Kasumi-1 (cell line): ENCODE data around the gene DNPEP.
"Not testable (repeated sequence)": the region's sequence is repeated elsewhere in the genome, so short reads cannot be mapped to it uniquely, and the experiment has no call there.

ENCODE experiments used
- DNase-seq, 2 experiments: peaks; one replicate each; lab custom pipeline; 2025; lab: John Stamatoyannopoulos, UW

DNPEP gene

GRCh38 chr2:219399716-219400478, 12.2 kb upstream of the DNPEP start:
- DNase-seq = no peak

GRCh38 chr2:219398721-219399363, 11.1 kb upstream of the DNPEP start:
- DNase-seq = no peak

GRCh38 chr2:219396863-219397457, 9.2 kb upstream of the DNPEP start:
- DNase-seq = peak; percentile 1 to 9

GRCh38 chr2:219395609-219396008, 7.9 kb upstream of the DNPEP start:
- no peak for DNase-seq

GRCh38 chr2:219395056-219395455, 7.3 kb upstream of the DNPEP start:
- DNase-seq = not testable (repeated sequence)

GRCh38 chr2:219392754-219393153, 5.0 kb upstream of the DNPEP start:
- no peak for DNase-seq

GRCh38 chr2:219388907-219389156, 1.1 kb upstream of the DNPEP start:
- no peak for DNase-seq

GRCh38 chr2:219388121-219388906, 602 bp upstream of the DNPEP start:
- DNase-seq = peak; percentile 69 to 72

GRCh38 chr2:219386532-219387280, 1.0 kb downstream of the DNPEP start:
- DNase-seq = no peak

- no peak for DNase-seq
These were observed 1.7 kb downstream of the DNPEP start for GRCh38 chr2:219385958-219386520.

- DNase-seq = no peak
These were observed 2.9 kb downstream of the DNPEP start for GRCh38 chr2:219384859-219385258.

GRCh38 chr2:219384083-219384713, 3.5 kb downstream of the DNPEP start:
- no peak for DNase-seq

- DNase-seq = no peak
These were observed 6.3 kb downstream of the DNPEP start for GRCh38 chr2:219381448-219381847.

- no peak for DNase-seq
These were observed 6.8 kb downstream of the DNPEP start for GRCh38 chr2:219380926-219381325.

GRCh38 chr2:219378163-219378851, 9.4 kb downstream of the DNPEP start:
- no peak for DNase-seq

GRCh38 chr2:219369447-219369861, 18.3 kb downstream of the DNPEP start:
- DNase-seq = no peak

GRCh38 chr2:219368690-219369191, 19.0 kb downstream of the DNPEP start:
- no peak for DNase-seq

GRCh38 chr2:219362524-219363164, 25.1 kb downstream of the DNPEP start:
- DNase-seq = peak; percentile 15 to 32

- DNase-seq = no peak
These were observed 25.6 kb downstream of the DNPEP start for GRCh38 chr2:219362072-219362471.
